ENCODE data around the gene MBTPS1. TPM values are rescaled to one million over a fixed set of nuclear protein-coding genes. Genes with fewer than 3 reads are reported as not detected.

The MBTPS1 gene
- total RNA-seq, 2 donors from 2014 or later, result 79.0 to 133 TPM

GRCh38 chr16:84044118-84044488 is 72.6 kb downstream of the MBTPS1 start:
- intact Hi-C loops (cut with DNase I), result no loop called here
- no peak for TF ChIP-seq POLR2AphosphoS5 (IDR thresholded peaks at IDR 0.05)
- TF ChIP-seq CTCF (IDR thresholded peaks at IDR 0.05), result peak in 1 of 4 experiments; percentile 26
- no peak for TF ChIP-seq POLR2A (IDR thresholded peaks at IDR 0.05)
- peaks cover 6% of the 10 kb centered on the region for H3K27me3 ChIP-seq (replicated peaks; ENCODE audit: insufficient read depth)
- H3K4me3 ChIP-seq, result no peak overlapping the region
- WGBS, result 50% methylated on average over 5 of the region's 5 CpGs
- H3K36me3 ChIP-seq, result no peaks in the 10 kb centered on the region
- no peak overlapping the region for H3K27ac ChIP-seq
- H3K9me3 ChIP-seq, result no peaks in the 10 kb centered on the region
- no peak for DNase-seq (ENCODE audit: low spot score)
- no peaks in the 10 kb centered on the region for H3K4me1 ChIP-seq (replicated peaks)

GRCh38 chr16:84043486-84044117 is 73.1 kb downstream of the MBTPS1 start:
- no peak for TF ChIP-seq CTCF (IDR thresholded peaks at IDR 0.05)
- TF ChIP-seq POLR2AphosphoS5 (IDR thresholded peaks at IDR 0.05), result no peak
- TF ChIP-seq POLR2A (IDR thresholded peaks at IDR 0.05), result no peak
- intact Hi-C loops (cut with DNase I), result no loop called here
- peaks cover 6% of the 10 kb centered on the region for H3K27me3 ChIP-seq (replicated peaks; ENCODE audit: insufficient read depth)

GRCh38 chr16:84042879-84043485 is 73.8 kb downstream of the MBTPS1 start:
- Histone ChIP-seq H3K4me1 (replicated peaks) (no peaks in the 10 kb centered on the region), H3K36me3 (no peaks in the 10 kb centered on the region), H3K9me3 (no peaks in the 10 kb centered on the region), H3K27ac (no peak overlapping the region), H3K4me3 (no peak overlapping the region), H3K27me3 (replicated peaks; ENCODE audit: insufficient read depth) (peaks cover 6% of the 10 kb centered on the region)
- WGBS, result 52% methylated on average over 21 of the region's 22 CpGs
- intact Hi-C loops (cut with DNase I), result no loop called here
- no peak for DNase-seq (ENCODE audit: low spot score)
- TF ChIP-seq CTCF (IDR thresholded peaks at IDR 0.05), result no peak
- no peak for TF ChIP-seq POLR2AphosphoS5 (IDR thresholded peaks at IDR 0.05)
- no peak for TF ChIP-seq POLR2A (IDR thresholded peaks at IDR 0.05)

More at GRCh38 chr16:84043486-84044117, 73.1 kb downstream of the MBTPS1 start:
- no peaks in the 10 kb centered on the region for H3K4me1 ChIP-seq (replicated peaks)
- DNase-seq (ENCODE audit: low spot score), result no peak
- no peak overlapping the region for H3K27ac ChIP-seq
- H3K9me3 ChIP-seq, result no peaks in the 10 kb centered on the region
- no peak overlapping the region for H3K4me3 ChIP-seq
- H3K36me3 ChIP-seq, result no peaks in the 10 kb centered on the region
- 40% methylated on average over 18 of the region's 18 CpGs for WGBS

- H3K27me3 ChIP-seq (replicated peaks; ENCODE audit: insufficient read depth), result peaks cover 6% of the 10 kb centered on the region
- intact Hi-C loops (cut with DNase I), result no loop called here
- WGBS, result 66% methylated on average over 9 of the region's 9 CpGs
Measured at GRCh38 chr16:84042308-84042878, 74.3 kb downstream of the MBTPS1 start, which contains the start of gene SLC38A8. Gene SLC38A8, minus strand, starts transcription at chr16:84042795. Its CDS starts 638 bp downstream, at chr16:84042157.

More at GRCh38 chr16:84042308-84042878, 74.3 kb downstream of the MBTPS1 start, which contains the start of gene SLC38A8:
- DNase-seq (ENCODE audit: low spot score), result no peak
- no peak within 1 kb of the TSS for H3K4me3 ChIP-seq
- TF ChIP-seq POLR2AphosphoS5 (IDR thresholded peaks at IDR 0.05) (no peak), CTCF (IDR thresholded peaks at IDR 0.05) (no peak), POLR2A (IDR thresholded peaks at IDR 0.05) (no peak)
- H3K27ac ChIP-seq, result no peak within 1 kb of the TSS
- no peaks in the 10 kb centered on the region for H3K9me3 ChIP-seq
- H3K36me3 ChIP-seq, result no peaks in the 10 kb centered on the region
- H3K4me1 ChIP-seq (replicated peaks), result no peaks in the 10 kb centered on the region
